Caco-2 (cell line): ENCODE measurements around the gene CCDC184. TPM values are rescaled to one million over a fixed set of nuclear protein-coding genes. Genes with fewer than 3 reads are reported as not detected.

Experiments
- BruUV-seq: library from RNA; stranded (reverse); fragments of 400-500 nt; replicated peaks from 2 replicates; lab custom pipeline; 2021; lab: Mats Ljungman, UMichigan
- CTCF ChIA-PET: fragments of 300-600 bp; sonication (Branson Sonifier 250); formaldehyde crosslinking; loops from one replicate; lab custom pipeline; 2022; ENCODE audit warnings: antibody characterized with exemption; lab: Charles Lee
- POLR2A ChIA-PET: fragments of 300-600 bp; sonication (Branson Sonifier 250); formaldehyde crosslinking; loops from one replicate; lab custom pipeline; 2022; ENCODE audit warnings: antibody characterized with exemption; lab: Charles Lee
- DNase-seq, 2 experiments: peaks; one replicate each; pipeline versions ENCODE4 v3.0.0 to v3.0.0-alpha.2; 2020 to 2022
- H3K27me3 ChIP-seq: replicated peaks from 2 replicates; pipeline ENCODE4 v1.6.0; 2011; ENCODE audit warnings: low read length; ENCODE audit not compliant: control insufficient read depth, insufficient read depth
- H3K36me3 ChIP-seq: 2 replicates; pipeline ENCODE4 v1.5.1; 2011; ENCODE audit warnings: low read length; ENCODE audit not compliant: control insufficient read depth, insufficient read depth
- H3K4me1 ChIP-seq: fragments of 250-450 bp; sonication (Bioruptor Pico); 2 replicates; pipeline ENCODE4 v1.5.1; 2020; ENCODE audit warnings: mild to moderate bottlenecking
- H3K4me3 ChIP-seq: 2 replicates; pipeline ENCODE4 v1.5.1; 2011; ENCODE audit warnings: low read depth, mild to moderate bottlenecking, control low read depth, low read length
- H3K9me3 ChIP-seq: fragments of 250-450 bp; sonication (Bioruptor Pico); 2 replicates; pipeline ENCODE4 v1.5.1; 2020; ENCODE audit warnings: mild to moderate bottlenecking, moderate library complexity
- H3K27ac Mint-ChIP-seq: one replicate; pipeline ENCODE4 v1.8.0; 2022; ENCODE audit warnings: mixed read lengths; ENCODE audit not compliant: unreplicated experiment
- H3K27me3 Mint-ChIP-seq: one replicate; pipeline ENCODE4 v1.8.0; 2022; ENCODE audit warnings: mixed read lengths; ENCODE audit not compliant: insufficient read depth, unreplicated experiment
- H3K36me3 Mint-ChIP-seq: one replicate; pipeline ENCODE4 v1.8.0; 2022; ENCODE audit warnings: mild to moderate bottlenecking, mixed read lengths; ENCODE audit not compliant: insufficient read depth, unreplicated experiment
- H3K4me1 Mint-ChIP-seq: one replicate; pipeline ENCODE4 v1.8.0; 2022; ENCODE audit warnings: low read depth, mixed read lengths; ENCODE audit not compliant: unreplicated experiment
- H3K4me3 Mint-ChIP-seq: one replicate; pipeline ENCODE4 v1.8.0; 2022; ENCODE audit warnings: mild to moderate bottlenecking, moderate library complexity, mixed read lengths; ENCODE audit not compliant: unreplicated experiment
- H3K9me3 Mint-ChIP-seq: one replicate; pipeline ENCODE4 v1.8.0; 2022; ENCODE audit warnings: mixed read lengths; ENCODE audit not compliant: unreplicated experiment
- intact Hi-C: fragments of 100-400 bp; cut with micrococcal nuclease; formaldehyde crosslinking; loops from one replicate; pipeline ENCODE4 v1.10.0; 2022; ENCODE audit not compliant: unreplicated experiment
- total RNA-seq: library from RNA; stranded (reverse); gene quantifications from 2 replicates; pipeline ENCODE4 v1.2.3, GENCODE V29; 2022
- TF ChIP-seq, protein P1 (sequence below), 2 experiments: fragments of 200-600 bp in 1 of 2; IDR thresholded peaks; 1 replicate in 1 of 2; 2 replicates in 1 of 2; pipeline versions ENCODE4 v1.5.1 to v1.8.0; 2011 to 2022; ENCODE audit warnings: antibody characterized with exemption in 1 of 2, control low read depth in 1 of 2, inconsistent platforms in 1 of 2, low read depth in 1 of 2, low read length in 1 of 2, mild to moderate bottlenecking in 1 of 2, moderate library complexity in 1 of 2; ENCODE audit not compliant: insufficient read depth in 1 of 2, severe bottlenecking in 1 of 2, unreplicated experiment in 1 of 2

Gene CCDC184
- total RNA-seq, 1 experiment from 2014 or later, result 1.0 TPM

DNA sequence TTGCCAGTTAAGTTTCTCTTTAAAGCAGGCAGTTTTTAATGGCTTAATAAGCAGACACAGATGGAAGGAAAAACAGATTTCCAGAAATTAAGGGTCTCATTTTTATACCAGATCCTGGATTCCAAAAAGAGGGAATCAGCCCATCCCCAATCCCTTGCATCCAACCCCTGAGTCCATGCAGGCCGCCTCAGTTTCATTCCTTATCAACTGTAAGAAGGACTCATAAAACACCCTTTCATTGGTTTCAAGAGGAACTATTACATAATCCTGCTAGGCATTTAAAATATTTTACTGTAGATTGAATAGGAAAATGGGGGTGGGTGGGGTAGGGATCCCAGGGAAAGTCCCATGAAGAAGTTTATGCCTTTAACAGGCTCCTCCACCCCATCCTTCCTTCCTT is 9.4 kb downstream of the CCDC184 start:
- H3K4me3 Mint-ChIP-seq, result no peak overlapping the region
- H3K27me3 Mint-ChIP-seq, result no peaks in the 10 kb centered on the region
- no peaks in the 10 kb centered on the region for H3K36me3 ChIP-seq
- POLR2A ChIA-PET, result no interaction called here
- BruUV-seq, result no TSS peak
- H3K36me3 Mint-ChIP-seq, result peaks cover 13% of the 10 kb centered on the region
- no peak overlapping the region for H3K4me3 ChIP-seq
- no peaks in the 10 kb centered on the region for H3K9me3 ChIP-seq
- peaks cover 52% of the 10 kb centered on the region for H3K4me1 ChIP-seq
- no peak overlapping the region for H3K27ac Mint-ChIP-seq
- TF ChIP-seq, protein P1, sequence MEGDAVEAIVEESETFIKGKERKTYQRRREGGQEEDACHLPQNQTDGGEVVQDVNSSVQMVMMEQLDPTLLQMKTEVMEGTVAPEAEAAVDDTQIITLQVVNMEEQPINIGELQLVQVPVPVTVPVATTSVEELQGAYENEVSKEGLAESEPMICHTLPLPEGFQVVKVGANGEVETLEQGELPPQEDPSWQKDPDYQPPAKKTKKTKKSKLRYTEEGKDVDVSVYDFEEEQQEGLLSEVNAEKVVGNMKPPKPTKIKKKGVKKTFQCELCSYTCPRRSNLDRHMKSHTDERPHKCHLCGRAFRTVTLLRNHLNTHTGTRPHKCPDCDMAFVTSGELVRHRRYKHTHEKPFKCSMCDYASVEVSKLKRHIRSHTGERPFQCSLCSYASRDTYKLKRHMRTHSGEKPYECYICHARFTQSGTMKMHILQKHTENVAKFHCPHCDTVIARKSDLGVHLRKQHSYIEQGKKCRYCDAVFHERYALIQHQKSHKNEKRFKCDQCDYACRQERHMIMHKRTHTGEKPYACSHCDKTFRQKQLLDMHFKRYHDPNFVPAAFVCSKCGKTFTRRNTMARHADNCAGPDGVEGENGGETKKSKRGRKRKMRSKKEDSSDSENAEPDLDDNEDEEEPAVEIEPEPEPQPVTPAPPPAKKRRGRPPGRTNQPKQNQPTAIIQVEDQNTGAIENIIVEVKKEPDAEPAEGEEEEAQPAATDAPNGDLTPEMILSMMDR (IDR thresholded peaks at IDR 0.05; ENCODE audit: insufficient read depth in 1 of 2, low read depth in 1 of 2, low read length in 1 of 2, severe bottlenecking in 1 of 2, unreplicated experiment in 1 of 2), result no peak
- no peaks in the 10 kb centered on the region for H3K9me3 Mint-ChIP-seq
- CTCF ChIA-PET, result no interaction called here
- intact Hi-C loops, result no loop called here
- DNase-seq, result no peak
- peaks cover 48% of the 10 kb centered on the region for H3K4me1 Mint-ChIP-seq
- H3K27me3 ChIP-seq, result no peaks in the 10 kb centered on the region

- CTCF ChIA-PET, result no interaction called here
- Mint-ChIP-seq H3K4me1 (peaks cover 48% of the 10 kb centered on the region), H3K27me3 (no peaks in the 10 kb centered on the region), H3K9me3 (no peaks in the 10 kb centered on the region), H3K36me3 (peaks cover 13% of the 10 kb centered on the region), H3K27ac (peak overlapping the region; percentile 12), H3K4me3 (no peak overlapping the region)
- BruUV-seq, result no TSS peak
- no peak overlapping the region for H3K4me3 ChIP-seq
- H3K36me3 ChIP-seq, result no peaks in the 10 kb centered on the region
- TF ChIP-seq, protein P1 (IDR thresholded peaks at IDR 0.05; ENCODE audit: insufficient read depth in 1 of 2, low read depth in 1 of 2, low read length in 1 of 2, severe bottlenecking in 1 of 2, unreplicated experiment in 1 of 2), result no peak
- DNase-seq, result no peak
- intact Hi-C loops, result no loop called here
- no peaks in the 10 kb centered on the region for H3K27me3 ChIP-seq
- no peaks in the 10 kb centered on the region for H3K9me3 ChIP-seq
- POLR2A ChIA-PET, result interaction anchor here (0.6 kb wide), 1 partner anchor 91 kb away, joined by 5 read pairs; no protein-coding TSS in a partner anchor
- peaks cover 59% of the 10 kb centered on the region for H3K4me1 ChIP-seq
These were observed 10.2 kb downstream of the CCDC184 start for GRCh38 chr12:48193623-48194022.

DNA sequence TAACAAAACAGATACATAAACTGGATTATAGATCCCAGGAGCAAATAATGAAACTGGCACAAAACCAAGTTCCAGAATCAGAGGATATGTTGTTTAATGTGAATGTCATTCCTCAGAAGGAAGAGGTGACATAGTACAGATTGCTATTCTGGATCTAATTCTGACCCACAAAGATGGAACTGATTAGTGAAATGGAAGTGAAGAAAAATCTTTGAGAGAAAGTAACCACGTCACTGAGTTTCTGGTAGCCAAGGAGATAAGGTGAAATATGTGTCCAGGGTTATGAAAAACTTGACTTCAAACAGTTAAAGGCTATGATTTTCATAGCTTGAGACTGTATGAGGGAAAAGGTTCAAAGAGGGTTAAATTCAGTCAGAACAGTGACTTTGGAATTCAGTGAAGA is 11.4 kb downstream of the CCDC184 start:
- ChIA-PET POLR2A (no interaction called here), CTCF (no interaction called here)
- Histone ChIP-seq H3K4me3 (no peak overlapping the region), H3K4me1 (peaks cover 67% of the 10 kb centered on the region), H3K36me3 (no peaks in the 10 kb centered on the region), H3K27me3 (no peaks in the 10 kb centered on the region), H3K9me3 (no peaks in the 10 kb centered on the region)
- H3K4me1 Mint-ChIP-seq, result peaks cover 56% of the 10 kb centered on the region
- no peaks in the 10 kb centered on the region for H3K9me3 Mint-ChIP-seq
- intact Hi-C loops, result no loop called here
- TF ChIP-seq, protein P1 (IDR thresholded peaks at IDR 0.05; ENCODE audit: insufficient read depth in 1 of 2, low read depth in 1 of 2, low read length in 1 of 2, severe bottlenecking in 1 of 2, unreplicated experiment in 1 of 2), result no peak
- peaks cover 19% of the 10 kb centered on the region for H3K36me3 Mint-ChIP-seq
- H3K4me3 Mint-ChIP-seq, result no peak overlapping the region
- BruUV-seq, result no TSS peak
- no peaks in the 10 kb centered on the region for H3K27me3 Mint-ChIP-seq
- no peak for DNase-seq
- peak overlapping the region; percentile 6 for H3K27ac Mint-ChIP-seq
